IMR-90 (cell line): ENCODE results near the gene PPP3CA. TPM values are rescaled to one million over a fixed set of nuclear protein-coding genes. Genes with fewer than 3 reads are reported as not detected.

Experiments used
- ATAC-seq: fragments of 200-7000 bp; cut with Tn5 transposase; 2 replicates; pipeline ENCODE4 v1.9.1; 2020; ENCODE audit warnings: low read depth, mild to moderate bottlenecking, moderate library complexity
- BruUV-seq: library from RNA; stranded (reverse); fragments of 400-500 nt; replicated peaks from 2 replicates; lab custom pipeline; 2021; lab: Mats Ljungman, UMichigan
- CTCF ChIA-PET: fragments of 300-600 bp; formaldehyde crosslinking; extraction: SDS; loops from one replicate; lab custom pipeline; 2021; ENCODE audit warnings: antibody characterized with exemption; lab: Yijun Ruan, JAX
- POLR2A ChIA-PET: fragments of 300-600 bp; sonication (Branson Sonifier 250); formaldehyde crosslinking; loops from one replicate; lab custom pipeline; 2022; ENCODE audit warnings: antibody characterized with exemption; ENCODE audit not compliant: unreplicated experiment; lab: Charles Lee
- DNase-seq: peaks from one replicate; pipeline ENCODE4 v3.0.0; 2013
- H2AFZ ChIP-seq: replicated peaks from 2 replicates; pipeline ENCODE3; 2013; ENCODE audit warnings: low read length, mild to moderate bottlenecking; ENCODE audit not compliant: poor library complexity
- H2AK5ac ChIP-seq: 2 replicates; pipeline ENCODE4 v1.6.1; 2013; ENCODE audit warnings: low read depth, low read length, inconsistent platforms
- H2AK9ac ChIP-seq: replicated peaks from 2 replicates; pipeline ENCODE3; 2013; ENCODE audit warnings: mild to moderate bottlenecking, low read depth, low read length, moderate library complexity; ENCODE audit not compliant: poor library complexity
- H2BK120ac ChIP-seq: 2 replicates; pipeline ENCODE4 v1.6.1; 2013; ENCODE audit warnings: low read depth, low read length, inconsistent platforms
- H2BK15ac ChIP-seq: 3 replicates; pipeline ENCODE4 v1.6.1; 2013; ENCODE audit warnings: low read depth, low read length, inconsistent platforms
- H2BK20ac ChIP-seq: 2 replicates; pipeline ENCODE4 v1.6.1; 2013; ENCODE audit warnings: low read depth, mild to moderate bottlenecking, inconsistent platforms, low read length, moderate library complexity
- H2BK5ac ChIP-seq: 2 replicates; pipeline ENCODE4 v1.6.1; 2013; ENCODE audit warnings: mild to moderate bottlenecking, low read depth, low read length, inconsistent platforms; ENCODE audit not compliant: poor library complexity, severe bottlenecking
- H3K14ac ChIP-seq: replicated peaks from 2 replicates; pipeline ENCODE4 v1.6.1; 2013; ENCODE audit warnings: low read depth, low read length, inconsistent platforms
- H3K18ac ChIP-seq: 2 replicates; pipeline ENCODE4 v1.6.1; 2013; ENCODE audit warnings: low read depth, low read length, control low read depth
- H3K23ac ChIP-seq: 2 replicates; pipeline ENCODE4 v1.6.1; 2013; ENCODE audit warnings: low read depth, low read length, inconsistent platforms
- H3K27ac ChIP-seq: 2 replicates; pipeline ENCODE4 v1.5.1; 2013; ENCODE audit warnings: mild to moderate bottlenecking, control low read depth, low read length; ENCODE audit not compliant: insufficient read depth
- H3K27me3 ChIP-seq: 2 replicates; pipeline ENCODE4 v1.6.1; 2013; ENCODE audit warnings: low read length; ENCODE audit not compliant: control insufficient read depth, insufficient read depth
- H3K36me3 ChIP-seq: 2 replicates; pipeline ENCODE4 v1.6.1; 2013; ENCODE audit warnings: low read length, mixed read lengths; ENCODE audit not compliant: control insufficient read depth, insufficient read depth
- H3K4ac ChIP-seq: 2 replicates; pipeline ENCODE4 v1.6.1; 2013; ENCODE audit warnings: low read depth, low read length, inconsistent platforms
- H3K4me1 ChIP-seq: 2 replicates; pipeline ENCODE4 v1.6.1; 2013; ENCODE audit warnings: low read length, mixed read lengths; ENCODE audit not compliant: control insufficient read depth, insufficient read depth
- H3K4me2 ChIP-seq: 2 replicates; pipeline ENCODE4 v1.6.1; 2013; ENCODE audit warnings: low read depth, mild to moderate bottlenecking, control low read depth, low read length, moderate library complexity
- H3K4me3 ChIP-seq: 2 replicates; pipeline ENCODE4 v1.5.1; 2013; ENCODE audit warnings: low read depth, mild to moderate bottlenecking, control low read depth, low read length, moderate library complexity; ENCODE audit not compliant: insufficient read depth
- H3K56ac ChIP-seq: 2 replicates; pipeline ENCODE4 v1.6.1; 2013; ENCODE audit warnings: low read length, inconsistent platforms; ENCODE audit not compliant: insufficient read depth; ENCODE audit errors: extremely low read depth
- H3K79me1 ChIP-seq, 2 experiments: 2 replicates each; pipeline ENCODE4 v1.6.1; 2013; ENCODE audit warnings: low read length in 2 of 2, inconsistent platforms in 1 of 2, low read depth in 1 of 2
- H3K9ac ChIP-seq: 2 replicates; pipeline ENCODE4 v1.6.1; 2013; ENCODE audit warnings: low read depth, low read length, control low read depth
- H3K9me1 ChIP-seq: 2 replicates; pipeline ENCODE4 v1.6.1; 2013; ENCODE audit warnings: low read length, inconsistent platforms; ENCODE audit not compliant: insufficient read depth
- H3K9me3 ChIP-seq: 2 replicates; pipeline ENCODE4 v1.6.1; 2013; ENCODE audit warnings: low read length; ENCODE audit not compliant: control insufficient read depth, insufficient read depth
- H4K20me1 ChIP-seq: 2 replicates; pipeline ENCODE4 v1.6.1; 2013; ENCODE audit warnings: low read length, inconsistent platforms; ENCODE audit not compliant: insufficient read depth
- H4K5ac ChIP-seq: 2 replicates; pipeline ENCODE4 v1.6.1; 2013; ENCODE audit warnings: mild to moderate bottlenecking, low read depth, low read length, control low read depth
- H4K8ac ChIP-seq, 2 experiments: 2 replicates each; pipeline ENCODE4 v1.6.1; 2013; ENCODE audit warnings: low read depth in 2 of 2, low read length in 2 of 2, control low read depth in 1 of 2, inconsistent platforms in 1 of 2
- H4K91ac ChIP-seq: 2 replicates; pipeline ENCODE4 v1.6.1; 2013; ENCODE audit warnings: low read depth, low read length, inconsistent platforms; ENCODE audit not compliant: insufficient read depth
- MAZ ChIP-seq: IDR thresholded peaks from 2 replicates; pipeline ENCODE4 v1.6.1; 2012; ENCODE audit warnings: low read depth, mild to moderate bottlenecking, low read length, improper control_type of control experiment, moderate library complexity, borderline replicate concordance
- WGBS, 2 experiments: methylation state at CpG; one replicate each; pipeline versions ENCODE4 v1.1.5 to v1.1.7; 2013; ENCODE audit warnings: missing lambda C conversion rate in 2 of 2; ENCODE audit not compliant: insufficient read length in 1 of 2; ENCODE audit errors: extremely low coverage in 2 of 2; 5-methylcytosine and 5-hydroxymethylcytosine counted together
- dilution Hi-C: fragments of 300-500 bp; cut with HindIII; formaldehyde crosslinking; loops from one replicate; pipeline ENCODE4 v1.14.3; 2018; ENCODE audit warnings: low sequenced_read_pairs; ENCODE audit not compliant: unreplicated experiment
- in situ Hi-C: fragments of 300-500 bp; cut with MboI; formaldehyde crosslinking; loops from 3 replicates; pipeline ENCODE4 v1.14.3; 2019; ENCODE audit warnings: low sequenced_read_pairs, inconsistent platforms, mixed read lengths
- intact Hi-C: fragments of 100-400 bp; cut with micrococcal nuclease; formaldehyde crosslinking; loops from 2 replicates; pipeline ENCODE4 v1.10.0; 2022
- polyA plus RNA-seq, 3 experiments: library from polyadenylated mRNA; depleted of rRNA; stranded (reverse); fragments of >200 nt; gene quantifications; 2 replicates each; pipeline ENCODE4 v1.2.3, GENCODE V29; 2012; ENCODE audit warnings: low replicate concordance in 1 of 3
- total RNA-seq: library from RNA; depleted of rRNA; stranded (reverse); fragments of >200 nt; gene quantifications from 2 replicates; pipeline ENCODE4 v1.2.3, GENCODE V29; 2012

The PPP3CA gene
- total and polyA plus RNA-seq, 2 of the 4 experiments (the other 2 are of a cell fraction), result 14.5 to 48.6 TPM

GRCh38 chr4:101197350-101197749 is 150.0 kb downstream of the PPP3CA start:
- Histone ChIP-seq H3K4me1 (peaks cover 2% of the 10 kb centered on the region; the same call in 1 of the 2 replicates), H3K4me3 (no peak overlapping the region), H2BK15ac (no peak overlapping the region), H2AK9ac (no peak overlapping the region), H3K9ac (no peak overlapping the region), H3K23ac (no peak overlapping the region), H3K9me1 (peaks cover 11% of the 10 kb centered on the region), H3K27ac (no peak overlapping the region), H3K36me3 (no peaks in the 10 kb centered on the region), H2AFZ (no peak overlapping the region), H3K4me2 (no peak overlapping the region), H3K9me3 (no peaks in the 10 kb centered on the region), H4K20me1 (no peaks in the 10 kb centered on the region), H2AK5ac (no peak overlapping the region), H3K18ac (no peak overlapping the region), H3K27me3 (no peaks in the 10 kb centered on the region), H4K5ac (no peak overlapping the region), H2BK20ac (no peak overlapping the region), H4K8ac (no peak overlapping the region), H3K79me1 (peaks cover 38 to 44% of the 10 kb centered on the region in 2 experiments), H2BK5ac (no peak overlapping the region), H4K91ac (no peak overlapping the region), H3K56ac (no peak overlapping the region), H2BK120ac (no peak overlapping the region), H3K14ac (no peak overlapping the region), H3K4ac (no peak overlapping the region)
- no CpG with 5 or more reads among the region's 4 CpGs for WGBS, 2 experiments
- dilution Hi-C loops (no loop called here), intact Hi-C loops (no loop called here), in situ Hi-C loops (no loop called here)
- POLR2A ChIA-PET, result no interaction called here
- DNase-seq (no peak), ATAC-seq (no peak)
- no peak for TF ChIP-seq MAZ
- BruUV-seq, result no TSS peak
- CTCF ChIA-PET, result interaction anchor here (0.7 kb wide), 1 partner anchor 23 kb away, joined by 3 read pairs; no protein-coding TSS in a partner anchor
